Hematopoietic multipotent progenitor cell treated with erythropoietin and hydrocortisone succinate and interleukin-3 and kit ligand, for 6 days (in vitro differentiated cells): ENCODE measurements around the gene CYP2A7.
"Not testable (repeated sequence)": the region's sequence is repeated elsewhere in the genome, so short reads cannot be mapped to it uniquely, and the experiment has no call there.

Experiments used
- DNase-seq: peaks from one replicate; pipeline ENCODE4 v3.0.0-alpha.2; 2015

CYP2A7 gene

GRCh38 chr19:40838477-40838876, 43.6 kb downstream of the CYP2A7 start:
- DNase-seq = not testable (repeated sequence)

- DNase-seq = no peak
Observed at GRCh38 chr19:40836754-40837429, 45.1 kb downstream of the CYP2A7 start.

GRCh38 chr19:40833728-40834533, 48.1 kb downstream of the CYP2A7 start:
- peak; percentile 79 for DNase-seq

GRCh38 chr19:40832431-40832790, 49.6 kb downstream of the CYP2A7 start:
- not testable (repeated sequence) for DNase-seq

- DNase-seq = peak; percentile 48
Observed at GRCh38 chr19:40831502-40832430, 50.3 kb downstream of the CYP2A7 start.

GRCh38 chr19:40830741-40831140, 51.3 kb downstream of the CYP2A7 start:
- not testable (repeated sequence) for DNase-seq

GRCh38 chr19:40829205-40829604, 52.8 kb downstream of the CYP2A7 start:
- no peak for DNase-seq

GRCh38 chr19:40827386-40828247, 54.4 kb downstream of the CYP2A7 start:
- no peak for DNase-seq

- peak; percentile 75 for DNase-seq
Observed at GRCh38 chr19:40826699-40827385, 55.2 kb downstream of the CYP2A7 start.

GRCh38 chr19:40826312-40826698, 55.7 kb downstream of the CYP2A7 start:
- DNase-seq = not testable (repeated sequence)

GRCh38 chr19:40825460-40826095, 56.5 kb downstream of the CYP2A7 start:
- DNase-seq = not testable (repeated sequence)
